Keratinocyte (primary cell): Measurements from ENCODE around the gene LIN7A. TPM values are rescaled to one million over a fixed set of nuclear protein-coding genes. Genes with fewer than 3 reads are reported as not detected.

Experiments
- DNase-seq: peaks from one replicate; pipeline ENCODE4 v3.0.0-alpha.2; 2011; ENCODE audit warnings: low read depth, missing footprints, low spot score
- FAIRE-seq: peaks from 2 replicates; lab custom pipeline; 2011; peaks lifted over from hg19 to GRCh38; lab: Jason Lieb, UNC
- H2AFZ ChIP-seq: 2 replicates; pipeline ENCODE4 v1.6.0; 2012; ENCODE audit warnings: low read length, control low read depth, inconsistent platforms; ENCODE audit not compliant: control insufficient read depth
- H3K27ac ChIP-seq: 2 replicates; pipeline ENCODE4 v1.5.1; 2011; ENCODE audit warnings: low read length; ENCODE audit not compliant: control insufficient read depth, insufficient read depth
- H3K27me3 ChIP-seq: 3 replicates; pipeline ENCODE4 v1.6.0; 2011; ENCODE audit warnings: low read length; ENCODE audit not compliant: control insufficient read depth, insufficient read depth; ENCODE audit errors: extremely low read depth
- H3K36me3 ChIP-seq, 2 experiments: 2 replicates in 1 of 2; 3 replicates in 1 of 2; pipeline ENCODE4 v1.5.1; 2011; ENCODE audit warnings: low read length in 2 of 2, mild to moderate bottlenecking in 1 of 2; ENCODE audit not compliant: control insufficient read depth in 2 of 2, insufficient read depth in 2 of 2; ENCODE audit errors: extremely low read depth in 1 of 2
- H3K4me1 ChIP-seq: 3 replicates; pipeline ENCODE4 v1.5.1; 2011; ENCODE audit warnings: low read length; ENCODE audit not compliant: control insufficient read depth, insufficient read depth; ENCODE audit errors: extremely low read depth
- H3K4me2 ChIP-seq: 3 replicates; pipeline ENCODE4 v1.6.0; 2011; ENCODE audit warnings: low read depth, low read length; ENCODE audit not compliant: control insufficient read depth, insufficient read depth; ENCODE audit errors: extremely low read depth
- H3K4me3 ChIP-seq, 3 experiments: fragments of 200-600 bp in 1 of 3; sonication (generic) in 1 of 3; 2 replicates in 2 of 3; 3 replicates in 1 of 3; pipeline ENCODE4 v1.5.1; 2011 to 2016; ENCODE audit warnings: low read length in 3 of 3, mild to moderate bottlenecking in 3 of 3, control low read depth in 2 of 3, inconsistent platforms in 1 of 3, low read depth in 1 of 3, mixed read lengths in 1 of 3, mixed run types in 1 of 3, moderate library complexity in 1 of 3; ENCODE audit not compliant: control insufficient read depth in 2 of 3, insufficient read depth in 2 of 3; ENCODE audit errors: extremely low read depth in 1 of 3
- H3K79me2 ChIP-seq: 2 replicates; pipeline ENCODE4 v1.6.0; 2012; ENCODE audit warnings: low read length; ENCODE audit not compliant: control insufficient read depth, insufficient read depth
- H3K9ac ChIP-seq: 3 replicates; pipeline ENCODE4 v1.6.0; 2011; ENCODE audit warnings: low read length; ENCODE audit not compliant: control insufficient read depth, insufficient read depth; ENCODE audit errors: extremely low read depth
- H3K9me1 ChIP-seq: 3 replicates; pipeline ENCODE4 v1.6.0; 2011; ENCODE audit warnings: low read length; ENCODE audit not compliant: control insufficient read depth, insufficient read depth; ENCODE audit errors: extremely low read depth
- H3K9me3 ChIP-seq: 2 replicates; pipeline ENCODE4 v1.5.1; 2012; ENCODE audit warnings: low read depth, low read length; ENCODE audit not compliant: control insufficient read depth
- H4K20me1 ChIP-seq: 3 replicates; pipeline ENCODE4 v1.6.0; 2011; ENCODE audit warnings: low read length; ENCODE audit not compliant: control insufficient read depth, insufficient read depth; ENCODE audit errors: extremely low read depth
- EZH2 ChIP-seq: IDR thresholded peaks from one replicate; pipeline ENCODE4 v1.6.1; 2012; ENCODE audit warnings: inconsistent platforms, mild to moderate bottlenecking, low read length, moderate library complexity
- dilution Hi-C: fragments of 300-500 bp; cut with MboI; formaldehyde crosslinking; loops from one replicate; pipeline ENCODE4 v1.7.0; 2020; ENCODE audit warnings: low sequenced_read_pairs; ENCODE audit not compliant: extremely low pct_ligation_motif_present
- polyA plus RNA-seq, 5 experiments: library from polyadenylated mRNA; depleted of rRNA in 3 of 5; stranded (reverse) in 3 of 5; stranded (forward) in 1 of 5; unstranded in 1 of 5; fragments of >200 nt; gene quantifications; 1 replicate in 1 of 5; 2 replicates in 3 of 5; 3 replicates in 1 of 5; pipeline versions ENCODE4 v1.2.1 to v1.2.3, GENCODE V29; 2011 to 2012; ENCODE audit warnings: missing spikeins in 2 of 5, low read depth in 1 of 5, low replicate concordance in 1 of 5
- TF ChIP-seq, protein P1 (sequence below), 3 experiments: IDR thresholded peaks in 1 of 3; conservative IDR thresholded peaks in 1 of 3; optimal IDR thresholded peaks in 1 of 3; 2 replicates in 2 of 3; 3 replicates in 1 of 3; pipeline versions ENCODE3 to v1.5.1; 2011; ENCODE audit warnings: low read length in 3 of 3, mild to moderate bottlenecking in 3 of 3, moderate library complexity in 2 of 3, control low read depth in 1 of 3, inconsistent platforms in 1 of 3; ENCODE audit not compliant: insufficient read depth in 2 of 3; ENCODE audit errors: extremely low read depth in 1 of 3

LIN7A gene
- polyA plus RNA-seq, 1 donor (not counting 4 experiments of a cell fraction or from before 2014, with no cell fraction given): not detected

GRCh38 chr12:80761838-80762237 is 175.9 kb downstream of the LIN7A start:
- H3K27me3 ChIP-seq: no peaks in the 10 kb centered on the region

GRCh38 chr12:80756875-80757274 is 180.9 kb downstream of the LIN7A start:
- no peak for TF ChIP-seq EZH2
- TF ChIP-seq, protein P1, sequence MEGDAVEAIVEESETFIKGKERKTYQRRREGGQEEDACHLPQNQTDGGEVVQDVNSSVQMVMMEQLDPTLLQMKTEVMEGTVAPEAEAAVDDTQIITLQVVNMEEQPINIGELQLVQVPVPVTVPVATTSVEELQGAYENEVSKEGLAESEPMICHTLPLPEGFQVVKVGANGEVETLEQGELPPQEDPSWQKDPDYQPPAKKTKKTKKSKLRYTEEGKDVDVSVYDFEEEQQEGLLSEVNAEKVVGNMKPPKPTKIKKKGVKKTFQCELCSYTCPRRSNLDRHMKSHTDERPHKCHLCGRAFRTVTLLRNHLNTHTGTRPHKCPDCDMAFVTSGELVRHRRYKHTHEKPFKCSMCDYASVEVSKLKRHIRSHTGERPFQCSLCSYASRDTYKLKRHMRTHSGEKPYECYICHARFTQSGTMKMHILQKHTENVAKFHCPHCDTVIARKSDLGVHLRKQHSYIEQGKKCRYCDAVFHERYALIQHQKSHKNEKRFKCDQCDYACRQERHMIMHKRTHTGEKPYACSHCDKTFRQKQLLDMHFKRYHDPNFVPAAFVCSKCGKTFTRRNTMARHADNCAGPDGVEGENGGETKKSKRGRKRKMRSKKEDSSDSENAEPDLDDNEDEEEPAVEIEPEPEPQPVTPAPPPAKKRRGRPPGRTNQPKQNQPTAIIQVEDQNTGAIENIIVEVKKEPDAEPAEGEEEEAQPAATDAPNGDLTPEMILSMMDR (optimal IDR thresholded peaks at IDR 0.05 in 1 of 3, IDR thresholded peaks at IDR 0.05 in 1 of 3, conservative IDR thresholded peaks at IDR 0.05 in 1 of 3; ENCODE audit: extremely low read depth in 1 of 3, insufficient read depth in 2 of 3, low read length in 3 of 3): no peak

More at GRCh38 chr12:80761838-80762237, 175.9 kb downstream of the LIN7A start:
- Histone ChIP-seq H3K79me2 (no peaks in the 10 kb centered on the region), H3K9ac (no peak overlapping the region), H3K9me1 (no peaks in the 10 kb centered on the region), H3K4me1 (no peaks in the 10 kb centered on the region), H3K4me2 (no peak overlapping the region), H3K36me3 (no peaks in the 10 kb centered on the region), H3K27ac (no peak overlapping the region), H2AFZ (no peak overlapping the region), H3K4me3 (no peak overlapping the region), H3K9me3 (no peaks in the 10 kb centered on the region), H4K20me1 (no peaks in the 10 kb centered on the region)
- dilution Hi-C loops: no loop called here
- TF ChIP-seq, protein P1 (optimal IDR thresholded peaks at IDR 0.05 in 1 of 3, IDR thresholded peaks at IDR 0.05 in 1 of 3, conservative IDR thresholded peaks at IDR 0.05 in 1 of 3; ENCODE audit: extremely low read depth in 1 of 3, insufficient read depth in 2 of 3, low read length in 3 of 3): no peak
- TF ChIP-seq EZH2: no peak
- DNase-seq: no peak
- no peak for FAIRE-seq

More at GRCh38 chr12:80756875-80757274, 180.9 kb downstream of the LIN7A start:
- Histone ChIP-seq H3K4me2 (no peak overlapping the region), H3K79me2 (no peaks in the 10 kb centered on the region), H3K36me3 (no peaks in the 10 kb centered on the region), H3K9me1 (no peaks in the 10 kb centered on the region), H3K27ac (no peak overlapping the region), H3K9me3 (no peaks in the 10 kb centered on the region), H3K4me3 (no peak overlapping the region), H2AFZ (no peak overlapping the region), H4K20me1 (no peaks in the 10 kb centered on the region), H3K9ac (no peak overlapping the region), H3K4me1 (no peaks in the 10 kb centered on the region), H3K27me3 (no peaks in the 10 kb centered on the region)
- FAIRE-seq (no peak), DNase-seq (no peak)
- dilution Hi-C loops: no loop called here
